NCI-H128 (cell line): ENCODE measurements around the gene TEX101.
"Not testable (repeated sequence)": the region's sequence is repeated elsewhere in the genome, so short reads cannot be mapped to it uniquely, and the experiment has no call there.

Experiments used
- DNase-seq: peaks from one replicate; lab custom pipeline; 2025; ENCODE audit not compliant: unreplicated experiment; lab: John Stamatoyannopoulos, UW

The TEX101 gene, protein sequence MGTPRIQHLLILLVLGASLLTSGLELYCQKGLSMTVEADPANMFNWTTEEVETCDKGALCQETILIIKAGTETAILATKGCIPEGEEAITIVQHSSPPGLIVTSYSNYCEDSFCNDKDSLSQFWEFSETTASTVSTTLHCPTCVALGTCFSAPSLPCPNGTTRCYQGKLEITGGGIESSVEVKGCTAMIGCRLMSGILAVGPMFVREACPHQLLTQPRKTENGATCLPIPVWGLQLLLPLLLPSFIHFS

DNA sequence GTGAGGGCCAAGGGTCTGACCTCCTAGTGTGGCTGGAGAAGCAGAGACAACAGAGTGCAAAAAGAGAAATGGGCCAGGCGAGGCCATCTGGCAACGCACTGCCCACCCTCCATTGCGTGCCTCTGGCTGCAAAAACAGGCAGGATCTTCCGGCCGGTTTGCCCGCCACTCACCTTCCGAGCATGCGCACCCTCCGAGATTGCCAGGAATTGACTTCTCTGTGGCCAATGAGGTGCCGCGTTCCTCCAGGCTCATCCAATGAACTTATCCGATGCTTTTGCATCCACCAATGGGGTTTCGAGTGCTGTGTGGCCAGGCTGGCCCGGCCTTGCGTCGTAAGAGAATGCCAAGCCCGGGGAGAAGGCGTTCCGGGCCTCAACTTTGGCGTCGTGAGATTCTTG, at the start of gene TEX101:
Gene TEX101, plus strand, starts transcription at position 337 of the 400 bp plus-strand sequence. CDS start 1,030 bp downstream, outside the sequence.
- no peak for DNase-seq

- DNase-seq, result not testable (repeated sequence)
Observed at GRCh38 chr19:43365677-43366076, 49.0 kb upstream of the TEX101 start.

DNA sequence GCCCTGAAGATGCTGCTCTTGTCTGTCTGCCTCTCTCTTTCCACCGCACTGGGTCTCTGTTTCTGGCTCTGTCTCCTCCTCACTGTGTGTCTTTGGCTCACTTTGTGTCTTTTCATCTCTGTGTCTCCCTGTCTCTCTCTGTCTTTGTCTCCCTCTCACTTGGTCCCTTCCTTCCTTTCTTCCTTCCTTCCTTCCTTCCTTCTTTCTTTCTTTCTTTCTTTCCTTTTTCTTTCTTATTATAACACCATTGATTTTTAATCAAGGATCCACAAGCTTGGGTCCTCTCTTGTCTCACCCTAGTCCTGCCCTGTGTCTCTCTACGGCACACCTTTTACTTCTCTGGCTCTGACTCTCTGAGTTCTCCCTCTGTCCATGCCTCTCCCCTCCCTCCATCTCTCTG, 46.9 kb upstream of the TEX101 start:
- DNase-seq, result no peak

DNA sequence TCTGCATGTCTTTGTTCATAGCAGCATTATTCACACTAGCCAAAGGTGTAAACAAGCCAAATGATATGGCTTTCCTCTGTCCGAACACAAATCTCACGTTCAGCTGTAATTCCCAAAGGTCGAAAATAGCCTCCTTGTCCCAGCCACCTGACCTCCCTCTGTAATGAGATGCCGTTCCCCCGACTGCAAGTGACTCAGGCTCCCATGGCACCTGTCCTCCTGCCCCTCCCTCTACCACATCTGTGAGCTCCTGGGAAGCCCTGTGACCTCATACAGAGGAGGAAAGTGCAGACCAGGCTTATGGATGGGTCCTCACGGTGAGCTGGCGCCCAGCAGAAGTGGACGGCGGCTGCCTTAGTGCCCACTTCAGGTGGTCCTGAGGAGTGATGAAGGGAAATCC, 45.8 kb upstream of the TEX101 start:
- DNase-seq, result not testable (repeated sequence)

GRCh38 chr19:43371909-43372308, 42.8 kb upstream of the TEX101 start:
- DNase-seq, result no peak

DNA sequence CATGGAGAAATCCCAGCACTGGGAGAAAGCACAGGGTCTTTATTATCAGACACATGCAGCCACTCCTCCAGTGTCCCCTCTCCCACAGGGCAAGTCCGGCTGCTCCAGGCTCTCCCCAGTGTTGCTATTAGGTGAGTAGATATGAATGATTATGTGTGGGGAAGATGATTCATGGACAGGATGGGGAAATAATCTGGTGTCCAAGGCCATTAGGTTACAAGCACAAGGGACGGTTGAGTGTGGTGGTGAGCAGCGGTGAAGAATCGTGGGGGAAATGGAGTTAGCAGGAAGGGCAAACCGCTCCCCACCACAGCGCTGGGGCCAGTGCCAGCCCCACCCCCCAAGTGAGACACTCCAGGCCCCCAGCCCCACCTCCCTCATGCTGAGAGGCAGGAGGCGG, 42.2 kb upstream of the TEX101 start:
- DNase-seq, result no peak

GRCh38 chr19:43377624-43378023, 37.1 kb upstream of the TEX101 start:
- DNase-seq, result not testable (repeated sequence)

DNA sequence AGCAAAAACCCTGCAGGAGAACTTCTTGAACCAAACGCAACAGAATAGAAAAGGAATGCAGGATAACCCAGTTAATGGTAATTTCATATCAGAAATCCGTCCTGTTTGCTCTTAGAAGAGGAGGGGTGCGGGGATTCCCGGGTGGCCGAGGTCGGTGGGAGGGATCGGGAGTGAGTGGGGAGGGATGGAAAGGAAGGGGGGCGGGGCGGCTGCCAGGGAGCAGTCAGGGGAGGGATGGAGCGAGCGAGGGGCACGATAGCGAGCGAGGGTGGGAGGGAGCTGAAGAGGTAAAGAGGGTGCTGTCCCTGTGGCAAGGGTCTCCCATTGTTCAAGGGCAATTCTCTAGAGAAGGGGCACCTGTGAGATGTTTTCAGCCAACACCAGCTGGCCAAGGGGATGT, 34.7 kb upstream of the TEX101 start:
- DNase-seq, result no peak

- no peak for DNase-seq
Observed at GRCh38 chr19:43380771-43381386, 33.8 kb upstream of the TEX101 start.

DNA sequence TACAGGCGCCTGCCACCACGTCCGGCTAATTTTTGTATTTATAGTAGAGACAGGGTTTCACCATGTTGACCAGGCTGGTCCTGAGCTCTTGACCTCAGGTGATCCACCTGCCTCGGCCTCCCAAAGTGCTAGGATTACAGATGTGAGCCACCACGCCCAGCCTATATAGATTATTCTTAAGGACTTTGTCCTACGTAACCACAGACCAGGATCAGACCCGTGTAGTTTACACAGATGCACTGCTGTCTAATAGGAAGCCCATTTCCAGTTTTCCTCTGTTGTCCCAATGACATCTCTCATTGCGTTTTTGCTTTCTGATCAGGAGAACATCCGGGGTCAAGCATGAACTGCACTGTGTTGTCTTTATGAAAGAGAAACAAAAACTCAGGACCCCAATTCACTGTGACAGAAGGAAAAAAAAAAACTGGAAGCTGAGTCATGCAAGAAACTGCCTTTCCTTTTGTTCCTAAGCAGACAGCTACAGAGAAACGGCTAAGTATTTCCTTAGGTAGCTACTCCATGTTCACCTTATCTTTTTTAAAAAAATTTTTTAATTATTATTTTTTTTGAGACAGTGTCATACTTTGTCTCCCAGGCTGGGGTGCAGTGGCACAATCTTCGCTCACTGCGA, 32.0 kb upstream of the TEX101 start:
- DNase-seq, result not testable (repeated sequence)

GRCh38 chr19:43383254-43383653, 31.4 kb upstream of the TEX101 start:
- not testable (repeated sequence) for DNase-seq

DNA sequence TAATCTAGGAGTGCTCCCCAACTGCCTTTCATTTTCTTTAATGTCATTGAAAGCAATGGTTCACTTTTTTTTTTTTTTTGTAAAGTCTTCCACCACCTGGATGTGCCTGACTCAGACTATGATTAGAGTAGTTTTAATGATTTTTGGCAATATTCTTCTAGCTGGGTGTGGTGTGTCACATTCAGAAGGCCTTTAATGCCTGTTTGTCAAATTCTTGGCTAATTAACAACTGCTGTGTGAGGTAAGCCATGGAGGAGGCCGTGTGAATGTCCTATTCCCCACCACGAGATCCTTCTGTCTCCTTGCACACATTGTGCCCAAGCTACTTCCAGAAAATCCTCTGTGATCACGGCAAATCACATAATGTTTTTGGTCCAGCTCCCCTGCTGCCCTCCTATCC, 30.9 kb upstream of the TEX101 start:
- DNase-seq, result not testable (repeated sequence)

- peak; percentile 17 for DNase-seq
Observed at GRCh38 chr19:43390903-43391551, 23.7 kb upstream of the TEX101 start.

DNA sequence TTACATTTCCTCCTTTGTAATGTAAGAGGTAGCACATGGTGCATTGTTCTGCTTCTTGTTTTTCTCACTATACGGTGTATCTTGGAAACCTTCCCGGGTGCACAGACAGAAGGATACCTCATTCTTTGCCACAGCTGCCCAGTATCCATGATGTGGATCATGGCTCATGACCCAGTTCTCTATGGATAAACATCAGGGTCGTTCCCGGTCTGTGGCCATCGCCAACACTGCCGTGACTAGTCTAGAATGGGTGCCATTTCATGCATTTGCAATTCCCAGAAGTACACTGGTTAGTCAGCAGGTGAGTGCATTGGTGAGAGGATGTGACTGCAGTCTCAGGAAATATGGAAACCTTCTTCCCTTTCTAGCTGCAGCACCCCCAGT, 23.1 kb upstream of the TEX101 start:
- DNase-seq, result not testable (repeated sequence)

DNA sequence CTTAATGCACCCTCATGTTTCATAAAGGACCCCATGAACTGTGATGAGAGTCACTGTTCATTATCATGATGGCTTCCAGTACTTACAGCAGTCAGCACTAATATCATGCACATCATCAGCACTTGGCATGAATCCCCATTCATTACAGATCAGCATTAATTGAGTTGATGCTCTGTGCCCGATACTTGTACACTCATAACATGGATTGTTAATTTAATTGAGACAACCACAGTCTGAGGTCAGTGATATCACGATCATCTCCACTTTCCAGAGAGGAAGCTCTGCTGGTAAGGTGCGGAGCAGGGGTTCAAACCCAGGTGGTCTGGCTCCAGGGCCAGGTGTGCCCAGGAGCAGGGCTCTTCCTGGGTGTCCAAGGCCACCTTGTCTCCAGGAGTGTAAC, 21.2 kb upstream of the TEX101 start:
- not testable (repeated sequence) for DNase-seq

- DNase-seq, result no peak
Observed at GRCh38 chr19:43395561-43395960, 19.1 kb upstream of the TEX101 start.

DNA sequence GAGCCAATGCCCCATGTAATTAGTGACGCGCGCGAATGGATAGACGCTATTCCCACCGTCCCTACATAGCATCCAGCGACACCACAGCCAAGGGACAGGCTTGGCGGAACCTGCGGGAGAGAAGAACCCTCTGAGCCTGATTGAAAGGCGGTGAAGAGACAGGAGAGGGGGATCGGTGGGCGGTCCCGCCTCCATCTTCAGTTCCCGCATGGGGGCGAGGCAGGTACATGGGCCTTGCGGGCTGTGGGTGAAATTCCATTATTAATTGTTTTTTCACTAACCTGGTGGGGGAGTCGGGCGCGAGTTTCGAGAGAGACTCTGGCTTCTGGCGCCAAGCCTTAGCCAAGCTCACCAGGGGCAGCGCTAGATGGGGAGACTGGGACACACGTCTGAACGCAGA, 8.4 kb upstream of the TEX101 start:
- DNase-seq, result no peak

DNA sequence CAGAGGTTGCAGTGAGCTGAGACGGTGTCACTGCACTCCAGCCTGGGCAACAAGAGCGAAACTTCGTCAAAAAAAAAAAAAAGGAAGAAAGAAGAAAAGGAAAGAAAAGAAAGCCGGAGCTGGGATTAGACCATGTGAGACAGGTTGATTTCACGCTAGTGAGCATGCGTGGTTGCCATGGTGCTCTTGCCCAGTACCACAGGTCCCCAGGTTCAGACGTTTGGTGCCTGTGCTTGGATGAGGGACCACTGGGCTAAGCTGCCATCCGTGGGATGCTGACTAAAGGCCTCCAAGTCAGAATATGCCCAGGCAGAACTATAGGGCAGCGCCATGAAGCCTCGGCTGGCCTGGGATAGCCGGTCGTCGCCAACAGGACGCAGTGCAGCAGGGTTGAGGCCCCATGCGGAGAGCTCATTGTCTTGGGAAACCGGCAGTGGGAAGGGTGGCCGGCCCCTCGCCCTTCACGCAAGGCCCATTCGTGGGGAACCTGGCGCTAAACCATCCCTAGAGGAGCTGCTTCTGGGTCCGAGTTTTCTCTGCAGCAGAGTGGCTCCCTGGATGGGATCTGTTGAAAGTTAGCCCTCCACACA, 7.2 kb upstream of the TEX101 start:
- no peak for DNase-seq

DNA sequence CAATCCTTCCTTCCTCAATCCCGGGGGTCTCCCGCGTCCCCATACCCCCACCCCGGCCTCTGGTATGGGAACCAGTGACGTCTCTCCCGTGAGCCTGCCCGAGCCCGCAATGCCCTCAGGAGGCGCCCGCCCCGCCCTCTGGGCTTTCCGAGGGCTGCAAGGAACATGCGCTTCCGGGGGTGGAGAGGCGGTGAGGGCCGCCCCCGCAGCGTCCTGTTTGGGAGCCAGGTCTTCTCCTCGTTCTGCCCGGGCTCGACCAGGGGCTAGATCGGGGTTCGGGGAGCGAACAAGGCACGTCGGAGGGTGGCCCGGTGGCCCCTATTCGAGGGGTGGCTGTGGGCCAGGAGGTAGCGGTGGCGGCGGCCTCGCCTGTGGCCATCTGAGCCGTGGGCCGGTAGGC, 6.6 kb upstream of the TEX101 start:
- no peak for DNase-seq

- DNase-seq, result no peak
Observed at GRCh38 chr19:43409415-43409814, 5.3 kb upstream of the TEX101 start.

DNA sequence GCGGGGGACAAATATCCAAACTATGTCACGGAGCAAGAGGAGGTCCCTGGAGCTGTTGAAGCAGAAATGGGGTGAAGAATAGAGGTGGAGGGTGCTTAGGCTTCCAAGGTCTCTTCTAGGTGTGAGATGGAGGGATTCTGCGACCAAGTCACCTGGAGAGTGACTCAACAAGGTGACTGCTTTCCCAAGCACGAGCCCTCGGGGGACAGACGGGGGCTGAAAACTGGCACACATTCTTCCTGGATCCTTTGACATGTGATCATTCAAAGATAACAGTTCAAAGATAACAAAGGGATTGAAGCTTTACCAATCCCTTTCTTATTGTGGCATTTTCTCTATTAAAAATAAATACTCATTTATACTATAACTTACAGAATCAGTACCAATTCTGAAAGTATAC, 2.2 kb upstream of the TEX101 start:
- DNase-seq, result no peak
